ENCODE data around the gene ABL1.
"Not testable (repeated sequence)": the region's sequence is repeated elsewhere in the genome, so short reads cannot be mapped to it uniquely, and the experiment has no call there.

Gene ABL1

DNA sequence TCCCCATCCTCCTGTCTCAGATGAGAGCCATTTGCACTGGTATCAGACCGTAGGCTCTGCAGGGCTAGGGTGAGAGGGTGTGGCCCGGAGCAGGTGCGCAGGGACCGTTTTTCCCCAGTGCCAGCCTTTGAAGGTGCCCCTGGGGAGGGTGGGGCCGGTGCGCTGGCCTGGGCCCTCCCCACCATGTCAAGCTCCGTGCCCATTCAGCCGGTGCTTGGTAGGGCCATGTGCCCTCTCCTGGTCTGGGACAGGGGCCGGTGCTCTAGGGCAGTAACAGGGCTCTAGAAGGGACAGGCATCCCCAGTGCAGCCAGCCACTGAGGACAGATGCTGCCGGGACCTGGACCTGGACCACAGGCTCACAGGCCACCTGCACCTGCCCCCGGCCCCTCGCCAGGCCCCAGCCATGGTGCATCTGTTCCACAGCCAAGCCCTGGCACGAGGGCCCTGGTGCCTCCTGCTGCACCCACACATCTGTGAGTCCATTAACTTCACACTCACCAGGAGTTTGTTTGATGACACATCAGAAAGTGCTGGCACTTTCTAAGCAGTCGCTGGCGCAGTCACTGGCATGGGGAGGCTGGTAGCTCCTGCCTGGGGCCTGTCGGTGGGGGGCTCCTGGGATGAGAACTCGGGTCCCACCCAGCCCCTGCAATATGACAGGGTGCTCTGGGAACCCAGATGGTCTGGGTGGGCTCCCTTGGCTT, 66.6 kb downstream of the ABL1 start:
- DNase-seq (ENCODE audit: low spot score) (no peak), FAIRE-seq (no peak)

DNA sequence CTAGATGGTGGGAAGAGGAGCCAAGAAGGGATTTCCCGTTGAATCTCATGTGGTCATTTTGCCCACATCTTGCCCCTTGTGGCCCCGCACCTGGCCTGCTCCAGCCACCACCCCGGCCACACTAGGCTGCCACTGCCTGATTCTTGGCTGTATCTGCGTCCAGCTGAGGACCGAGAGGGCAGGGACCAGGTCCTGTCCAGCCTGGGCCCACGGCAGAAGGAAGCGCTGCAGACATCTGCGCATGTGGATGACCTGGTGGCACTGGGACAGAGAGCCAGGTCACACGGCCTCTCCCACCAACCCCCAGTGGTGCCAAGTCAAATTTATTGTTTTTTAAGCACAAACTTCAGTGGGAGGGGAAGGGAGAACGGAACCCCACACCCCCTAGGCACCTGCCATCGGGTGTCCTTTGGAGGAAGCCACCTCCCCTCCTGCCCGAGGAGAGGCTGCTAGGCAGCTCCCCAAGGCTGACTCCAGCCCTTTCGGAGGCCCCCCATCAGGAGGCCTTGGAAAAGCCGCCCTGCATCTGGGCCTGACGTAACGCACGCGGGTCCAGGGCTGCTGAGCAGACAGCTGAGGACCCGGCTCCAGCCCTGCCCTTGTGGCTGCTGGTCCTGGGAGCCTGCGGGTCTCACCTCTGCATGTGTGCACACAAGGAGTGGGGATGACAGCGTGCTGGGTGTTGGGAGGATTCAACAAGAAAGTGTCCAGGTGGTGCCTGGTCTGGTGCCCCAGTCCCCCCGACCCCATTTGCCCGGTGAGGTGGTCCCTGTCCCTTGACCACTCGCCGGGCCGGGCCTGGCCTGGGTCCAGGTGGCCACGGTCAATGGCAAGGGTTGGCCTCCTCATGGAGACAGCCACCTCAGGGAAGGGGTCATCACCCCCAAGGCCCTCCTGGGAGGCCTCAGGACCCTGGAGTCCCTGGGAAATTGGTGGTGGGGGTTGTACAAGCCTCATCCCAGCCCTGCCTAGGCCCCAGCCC, 67.4 kb downstream of the ABL1 start:
- DNase-seq (ENCODE audit: low spot score) (no peak), FAIRE-seq (no peak)

DNA sequence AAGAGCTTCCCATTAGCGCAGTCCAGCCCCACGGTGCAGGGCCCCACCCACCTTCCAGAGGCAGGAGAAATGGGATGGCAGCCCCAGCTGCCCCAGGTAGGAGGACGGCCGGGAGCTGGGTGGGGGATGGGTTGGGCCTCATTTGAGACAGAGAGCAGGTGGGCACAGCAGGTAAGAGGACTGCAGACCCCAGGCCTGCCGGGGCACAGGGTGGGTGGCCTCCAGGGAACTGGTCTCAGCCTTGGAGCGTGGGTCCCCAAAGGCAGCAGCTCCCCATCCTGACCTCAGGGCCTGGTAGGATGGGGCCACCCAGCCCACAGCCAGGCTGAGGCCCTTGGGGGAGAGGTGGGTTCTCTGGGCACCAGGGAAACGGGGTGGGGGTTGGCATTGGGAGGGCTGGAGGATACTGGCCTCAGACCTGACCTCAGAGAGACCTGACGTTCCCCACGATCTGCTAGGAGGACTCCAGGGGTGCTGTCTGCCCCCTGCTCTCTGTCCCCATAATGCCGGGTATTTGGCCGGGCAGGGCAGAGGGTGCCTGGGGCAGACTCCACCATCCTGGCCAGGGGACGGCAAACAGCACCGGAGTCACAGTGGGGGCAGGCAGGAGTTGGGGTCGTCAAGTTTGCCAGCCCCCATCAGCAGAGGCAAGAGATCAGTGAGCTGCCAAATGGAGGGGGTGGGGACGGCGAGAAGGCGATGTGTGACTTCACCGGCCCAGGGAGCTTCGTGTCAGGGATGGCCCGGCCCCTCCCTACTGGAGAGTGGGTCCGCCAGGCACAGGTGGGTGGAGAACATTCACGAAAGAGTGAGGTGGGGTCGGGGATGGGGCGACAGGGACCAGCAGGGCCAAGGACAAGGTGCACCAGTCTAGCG, 68.4 kb downstream of the ABL1 start:
- DNase-seq (ENCODE audit: low spot score) (no peak), FAIRE-seq (no peak)

GRCh38 chr9:130904070-130905044, 69.3 kb downstream of the ABL1 start:
- FAIRE-seq (no peak), DNase-seq (ENCODE audit: low spot score) (no peak)

- FAIRE-seq (no peak), DNase-seq (ENCODE audit: low spot score) (no peak)
These were observed 70.3 kb downstream of the ABL1 start for GRCh38 chr9:130905125-130905901.

DNA sequence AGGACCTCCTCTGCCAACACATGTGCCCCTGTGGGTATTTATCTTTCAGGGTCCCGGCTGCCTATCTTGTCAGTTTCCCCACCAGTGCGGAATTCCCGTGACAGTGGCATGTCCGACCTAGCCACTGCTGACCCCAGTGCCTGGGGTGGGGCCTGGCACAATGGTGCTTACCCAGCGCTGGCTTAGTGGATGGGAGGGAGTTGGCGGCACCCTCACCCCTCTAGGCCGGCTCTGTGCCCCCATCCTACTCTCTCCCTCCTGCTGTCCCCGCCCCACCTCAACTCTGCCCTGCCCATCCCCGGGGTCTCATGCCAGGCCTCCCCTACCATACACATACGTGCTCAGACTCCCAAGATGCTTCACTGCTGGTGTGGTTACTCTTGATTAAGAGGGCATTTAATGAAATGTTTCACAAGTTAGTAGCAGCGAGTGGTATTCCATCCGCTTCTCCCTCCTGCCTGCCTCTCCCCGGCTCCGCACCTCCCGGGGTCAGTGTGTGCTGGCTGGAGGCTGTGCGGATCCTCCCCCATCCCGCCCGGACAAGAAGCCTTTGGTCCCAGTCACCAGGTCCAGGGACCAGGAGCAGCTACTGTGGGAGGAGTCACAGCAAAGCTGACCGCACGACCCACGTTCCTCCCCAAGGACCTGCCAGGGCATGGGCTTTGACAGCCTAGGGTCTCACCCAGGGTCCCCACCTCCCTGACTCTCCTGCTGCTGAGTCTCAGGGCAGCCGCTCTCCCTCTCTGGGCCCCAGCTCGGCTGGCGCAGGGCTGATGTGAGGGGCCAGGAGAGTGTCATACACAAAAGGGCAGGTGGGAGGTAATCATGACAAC, 71.1 kb downstream of the ABL1 start:
- no peak for DNase-seq (ENCODE audit: low spot score)

GRCh38 chr9:130906735-130907416, 71.8 kb downstream of the ABL1 start:
- DNase-seq (ENCODE audit: low spot score) (no peak), FAIRE-seq (no peak)

More for the DNA sequence above, 71.1 kb downstream of the ABL1 start:
- no peak for FAIRE-seq

GRCh38 chr9:130908146-130908877, 73.3 kb downstream of the ABL1 start:
- DNase-seq (ENCODE audit: low spot score) = no peak
- FAIRE-seq = no peak

DNA sequence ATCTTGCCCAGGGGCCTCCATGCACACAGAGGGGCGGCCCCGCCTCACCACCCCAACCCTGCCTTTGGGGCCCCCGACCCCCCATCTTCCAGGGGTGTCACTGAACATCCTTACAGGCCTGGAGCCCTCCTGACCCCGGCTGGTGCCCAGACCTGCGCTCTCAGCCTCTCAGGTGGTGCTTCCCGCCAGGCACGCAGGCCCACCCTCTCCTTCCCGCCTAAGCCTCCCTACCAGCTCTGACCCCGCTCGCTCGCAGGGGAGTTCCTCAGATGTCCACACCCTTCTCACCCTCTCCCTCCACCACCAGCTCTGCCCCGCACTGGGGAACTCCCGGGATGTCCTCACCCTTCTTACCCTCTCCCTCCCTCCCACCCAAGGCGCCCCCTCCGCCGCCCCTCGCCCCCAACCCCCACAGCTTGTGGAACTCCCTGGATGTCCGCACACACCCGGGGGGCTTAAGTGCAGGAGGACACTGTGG, 73.9 kb downstream of the ABL1 start:
- FAIRE-seq = no peak
- DNase-seq (ENCODE audit: low spot score) = no peak

DNA sequence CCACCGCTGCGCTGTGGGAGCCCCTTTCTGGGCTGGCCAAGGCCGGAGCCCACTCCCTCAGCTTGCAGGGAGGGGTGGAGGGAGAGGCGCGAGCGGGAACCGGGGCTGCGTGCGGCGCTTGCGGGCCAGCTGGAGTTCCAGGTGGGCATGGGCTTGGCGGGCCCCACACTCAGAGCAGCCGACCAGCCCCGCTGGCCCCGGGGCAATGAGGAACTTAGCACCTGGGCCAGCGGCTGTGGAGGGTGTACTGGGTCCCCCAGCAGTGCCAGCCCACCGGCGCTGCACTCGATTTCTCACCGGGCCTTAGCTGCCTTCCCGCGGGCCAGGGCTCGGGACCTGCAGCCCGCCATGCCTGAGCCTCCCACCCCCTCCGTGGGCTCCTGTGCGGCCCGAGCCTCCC, 75.0 kb downstream of the ABL1 start:
- not testable (repeated sequence) for FAIRE-seq; DNase-seq (ENCODE audit: low spot score)

DNA sequence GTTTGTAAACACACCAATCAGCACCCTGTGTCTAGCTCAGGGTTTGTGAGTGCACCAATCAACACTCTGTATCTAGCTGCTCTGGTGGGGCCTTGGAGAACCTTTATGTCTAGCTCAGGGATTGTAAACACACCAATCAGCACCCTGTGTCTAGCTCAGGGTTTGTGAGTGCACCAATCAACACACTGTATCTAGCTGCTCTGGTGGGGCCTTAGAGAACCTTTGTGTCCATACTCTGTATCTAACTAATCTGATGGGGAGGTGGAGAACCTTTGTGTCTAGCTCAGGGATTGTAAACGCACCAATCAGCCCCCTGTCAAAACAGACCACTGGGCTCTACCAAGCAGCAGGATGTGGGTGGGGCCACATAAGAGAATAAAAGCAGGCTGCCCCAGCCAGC, 75.6 kb downstream of the ABL1 start:
- DNase-seq (ENCODE audit: low spot score); FAIRE-seq: not testable (repeated sequence)

DNA sequence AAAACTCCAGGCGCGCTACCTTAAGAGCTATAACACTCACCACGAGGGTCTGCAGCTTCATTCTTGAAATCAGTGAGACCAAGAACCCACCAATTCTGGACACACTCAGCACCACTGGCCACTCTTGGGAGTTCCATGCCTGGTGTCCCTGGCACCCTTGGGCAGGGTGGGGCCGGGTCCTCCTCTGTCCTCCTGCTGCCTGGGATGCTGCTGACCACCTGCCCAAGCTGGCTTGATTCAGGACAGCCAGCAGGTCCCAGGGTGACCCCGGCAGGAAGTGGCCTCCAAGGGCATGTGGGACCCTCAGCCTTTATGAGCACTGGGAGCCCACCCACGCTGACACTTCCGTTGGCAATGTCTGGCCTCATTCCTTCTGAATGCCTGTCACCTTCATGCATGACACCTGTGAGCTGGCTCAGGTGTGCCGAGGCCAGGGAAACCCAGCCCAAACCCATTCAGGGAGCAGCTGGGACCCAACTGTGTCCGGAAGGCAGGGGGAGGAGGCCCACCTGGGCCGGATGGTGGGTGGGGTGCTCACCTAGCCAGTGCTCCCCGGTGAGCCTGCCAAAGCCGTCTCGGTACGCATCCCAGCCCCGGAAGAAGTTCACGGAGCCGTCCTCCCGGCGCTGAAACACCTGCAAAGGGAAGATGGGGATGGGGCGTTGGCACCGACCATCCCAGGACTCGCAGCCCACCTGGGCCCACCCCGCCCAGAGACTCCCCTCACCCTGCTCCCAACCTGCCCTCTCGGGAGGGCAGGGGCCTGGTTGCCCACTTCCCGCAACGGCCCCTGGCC, 76.4 kb downstream of the ABL1 start:
- DNase-seq (ENCODE audit: low spot score) (no peak), FAIRE-seq (no peak)

DNA sequence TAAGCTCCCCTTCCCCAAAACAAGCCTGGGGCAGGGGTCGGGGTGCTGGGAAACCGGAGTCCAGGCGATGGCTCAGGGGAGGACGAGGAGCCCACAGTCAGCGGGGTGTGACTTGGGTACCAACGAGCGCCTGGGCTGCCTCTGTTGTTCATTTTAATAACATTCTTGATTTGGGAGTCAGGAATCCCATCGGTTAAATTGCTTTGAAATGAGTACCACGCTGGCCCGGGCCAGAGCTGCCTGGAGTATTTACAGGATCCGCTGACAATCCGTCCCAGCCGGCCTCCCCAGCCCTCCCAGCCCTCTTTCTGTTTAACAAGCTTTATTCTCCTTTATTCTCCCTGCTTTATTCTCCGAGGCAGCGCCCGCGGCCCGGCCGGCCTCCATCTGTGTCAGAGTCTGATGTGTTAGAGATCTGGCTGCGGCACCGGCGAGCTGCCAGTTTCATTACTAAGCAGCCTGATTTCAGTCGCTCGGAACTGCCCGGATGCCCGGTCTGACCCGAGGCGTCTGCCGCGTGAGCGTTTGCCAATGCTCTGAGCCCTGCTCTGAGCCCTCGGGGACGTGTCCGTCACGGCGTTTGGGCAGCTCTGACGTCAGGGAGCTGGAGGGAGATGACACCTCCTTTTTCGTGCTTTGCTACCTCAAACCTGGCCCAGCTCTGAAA, 78.0 kb downstream of the ABL1 start:
- DNase-seq (ENCODE audit: low spot score) (no peak), FAIRE-seq (no peak)

GRCh38 chr9:130913599-130914416, 78.8 kb downstream of the ABL1 start:
- DNase-seq (ENCODE audit: low spot score) = no peak
- FAIRE-seq = no peak
